Hepatocyte (in vitro differentiated cells): Measurements from ENCODE around the gene ELAC2. TPM values are rescaled to one million over a fixed set of nuclear protein-coding genes. Genes with fewer than 3 reads are reported as not detected.

ENCODE experiments used
- DNase-seq: peaks from one replicate; pipeline ENCODE4 v3.0.0-alpha.2; 2016; ENCODE audit warnings: low spot score
- H2AFZ ChIP-seq: fragments of 200-600 bp; sonication (generic); 2 replicates; pipeline ENCODE4 v1.6.0; 2016; ENCODE audit warnings: antibody characterized with exemption, mild to moderate bottlenecking
- H3K27ac ChIP-seq: fragments of 200-600 bp; sonication (generic); 2 replicates; pipeline ENCODE4 v1.5.1; 2016; ENCODE audit warnings: mild to moderate bottlenecking
- H3K27me3 ChIP-seq: fragments of 200-600 bp; sonication (generic); 2 replicates; pipeline ENCODE4 v1.6.1; 2016
- H3K36me3 ChIP-seq: fragments of 200-600 bp; sonication (generic); replicated peaks from 2 replicates; pipeline ENCODE4 v1.5.1; 2016; ENCODE audit warnings: low read depth; ENCODE audit not compliant: insufficient read depth
- H3K4me1 ChIP-seq: fragments of 200-600 bp; sonication (generic); 2 replicates; pipeline ENCODE4 v1.5.1; 2016; ENCODE audit warnings: mild to moderate bottlenecking, moderate library complexity; ENCODE audit not compliant: insufficient read depth
- H3K4me2 ChIP-seq: fragments of 200-600 bp; sonication (generic); 2 replicates; pipeline ENCODE4 v1.6.0; 2016
- H3K4me3 ChIP-seq: fragments of 200-600 bp; sonication (generic); 2 replicates; pipeline ENCODE4 v1.5.1; 2016; ENCODE audit warnings: mild to moderate bottlenecking
- H3K79me2 ChIP-seq: fragments of 200-600 bp; sonication (generic); 2 replicates; pipeline ENCODE4 v1.6.0; 2017; ENCODE audit warnings: mild to moderate bottlenecking
- H3K9me2 ChIP-seq: fragments of 200-600 bp; sonication (generic); replicated peaks from 2 replicates; pipeline ENCODE4 v1.6.0; 2017; ENCODE audit warnings: mild to moderate bottlenecking; ENCODE audit not compliant: insufficient read depth
- H3K9me3 ChIP-seq: fragments of 200-600 bp; sonication (generic); 2 replicates; pipeline ENCODE4 v1.5.1; 2016; ENCODE audit warnings: low read depth, mild to moderate bottlenecking
- H4K20me1 ChIP-seq: fragments of 200-600 bp; sonication (generic); 2 replicates; pipeline ENCODE4 v1.6.0; 2016; ENCODE audit warnings: mild to moderate bottlenecking; ENCODE audit not compliant: insufficient read depth, poor library complexity, severe bottlenecking
- CTCF ChIP-seq: fragments of 200-600 bp; sonication (generic); IDR thresholded peaks from 2 replicates; pipeline ENCODE4 v1.5.1; 2016; ENCODE audit warnings: antibody characterized with exemption, mild to moderate bottlenecking; ENCODE audit not compliant: poor library complexity
- EZH2 ChIP-seq: fragments of 200-600 bp; sonication (generic); IDR thresholded peaks from 2 replicates; pipeline ENCODE4 v1.6.1; 2016; ENCODE audit warnings: antibody characterized with exemption, mild to moderate bottlenecking, borderline replicate concordance
- EZH2phosphoT487 ChIP-seq: fragments of 200-600 bp; sonication (generic); IDR thresholded peaks from one replicate; pipeline ENCODE4 v1.6.1; 2018; ENCODE audit warnings: antibody characterized with exemption, mild to moderate bottlenecking, low read depth, moderate library complexity; ENCODE audit not compliant: unreplicated experiment, severe bottlenecking
- WGBS: methylation state at CpG from one replicate; pipeline ENCODE4 v1.1.6; 2016; ENCODE audit warnings: low lambda C conversion rate; ENCODE audit errors: missing lambda C conversion rate; 5-methylcytosine and 5-hydroxymethylcytosine counted together
- polyA plus RNA-seq: library from polyadenylated mRNA; unstranded; fragments of >200 nt; fragmentation: Nextera tagmentation; extraction: Ambion mirVana; gene quantifications from 2 replicates; pipeline ENCODE4 v1.2.1, GENCODE V29; 2016
- total RNA-seq: library from RNA; depleted of rRNA; stranded (reverse); fragments of >200 nt; gene quantifications from 2 replicates; pipeline ENCODE4 v1.2.3, GENCODE V29; 2014

The ELAC2 gene
- total and polyA plus RNA-seq, 2 experiments from 2014 or later: 39.6 to 45.6 TPM

- Histone ChIP-seq H2AFZ (no peak overlapping the region), H3K27me3 (no peaks in the 10 kb centered on the region), H3K9me3 (no peaks in the 10 kb centered on the region), H3K27ac (no peak overlapping the region), H3K4me2 (no peak overlapping the region), H3K9me2 (no peaks in the 10 kb centered on the region), H4K20me1 (no peaks in the 10 kb centered on the region), H3K79me2 (no peaks in the 10 kb centered on the region), H3K4me3 (no peak overlapping the region), H3K4me1 (no peaks in the 10 kb centered on the region), H3K36me3 (no peaks in the 10 kb centered on the region)
- no peak for DNase-seq
- TF ChIP-seq EZH2phosphoT487: no peak
- TF ChIP-seq CTCF: no peak
- 94% methylated on average over 4 of the region's 4 CpGs for WGBS
Observed at GRCh38 chr17:13004336-13004735, 13.5 kb downstream of the ELAC2 start.

GRCh38 chr17:13003927-13004326 lies 13.9 kb downstream of the ELAC2 start:
- no peak overlapping the region for H3K4me2 ChIP-seq
- no peaks in the 10 kb centered on the region for H3K36me3 ChIP-seq
- WGBS: 92% methylated on average over 6 of the region's 6 CpGs
- H3K4me1 ChIP-seq: no peaks in the 10 kb centered on the region
- DNase-seq: no peak
- H4K20me1 ChIP-seq: no peaks in the 10 kb centered on the region
- TF ChIP-seq EZH2 (no peak), CTCF (no peak), EZH2phosphoT487 (no peak)
- no peak overlapping the region for H3K27ac ChIP-seq
- no peaks in the 10 kb centered on the region for H3K27me3 ChIP-seq
- no peaks in the 10 kb centered on the region for H3K9me3 ChIP-seq
- no peaks in the 10 kb centered on the region for H3K79me2 ChIP-seq
- H2AFZ ChIP-seq: no peak overlapping the region
- no peaks in the 10 kb centered on the region for H3K9me2 ChIP-seq
- no peak overlapping the region for H3K4me3 ChIP-seq

- H3K27ac ChIP-seq: no peak overlapping the region
- no peak overlapping the region for H3K4me3 ChIP-seq
- TF ChIP-seq CTCF (no peak), EZH2 (no peak), EZH2phosphoT487 (no peak)
- H3K4me1 ChIP-seq: no peaks in the 10 kb centered on the region
- H3K36me3 ChIP-seq: no peaks in the 10 kb centered on the region
- no peaks in the 10 kb centered on the region for H3K9me2 ChIP-seq
- 79% methylated on average over 9 of the region's 9 CpGs for WGBS
- no peak overlapping the region for H3K4me2 ChIP-seq
- DNase-seq: no peak
- no peaks in the 10 kb centered on the region for H3K79me2 ChIP-seq
- no peaks in the 10 kb centered on the region for H3K27me3 ChIP-seq
- H2AFZ ChIP-seq: no peak overlapping the region
- no peaks in the 10 kb centered on the region for H4K20me1 ChIP-seq
- H3K9me3 ChIP-seq: no peaks in the 10 kb centered on the region
Observed at GRCh38 chr17:13003454-13003851, 14.4 kb downstream of the ELAC2 start.
